Right lung (tissue), 10 donors: ENCODE data around the gene PHLPP1. TPM values are rescaled to one million over a fixed set of nuclear protein-coding genes. Genes with fewer than 3 reads are reported as not detected.
"Not testable (repeated sequence)": the region's sequence is repeated elsewhere in the genome, so short reads cannot be mapped to it uniquely, and the experiment has no call there.

Source experiments
- DNase-seq, 2 donors: peaks; one replicate each; pipeline ENCODE4 v3.0.0-alpha.2; 2013
- long read RNA-seq, 8 donors: transcript quantifications; one replicate each; lab custom pipeline, GENCODE V29; 2026
- polyA plus RNA-seq, 5 donors: library from polyadenylated mRNA; unstranded; fragments of 120-200 nt; gene quantifications; one replicate each; pipeline versions ENCODE4 v1.2.1 to v1.2.3, GENCODE V29; 2013; ENCODE audit warnings: inconsistent platforms in 1 of 5, low replicate concordance in 1 of 5; ENCODE audit not compliant: insufficient read length in 5 of 5, insufficient read depth in 1 of 5

Gene PHLPP1
- 10 to 100 TPM in 1 of 5 donors, 1 to 10 TPM in 4; 6.5 to 10.0 (median 9.1) TPM for polyA plus RNA-seq
- long read RNA-seq, donor 1, full-length matches to known transcripts = 4 of 4 reads
- long read RNA-seq, donor 1, partial matches to known transcripts = 0 of 4 reads
- long read RNA-seq, donor 1, other reads (novel, unspliced or antisense) = 0 of 4 reads
- long read RNA-seq, donor 2 = 0 reads
- long read RNA-seq, donor 3 = 0 reads
- long read RNA-seq, donor 4 = 0 reads
- long read RNA-seq, donor 5, full-length matches to known transcripts = 1 of 1 reads
- long read RNA-seq, donor 5, partial matches to known transcripts = 0 of 1 reads
- long read RNA-seq, donor 5, other reads (novel, unspliced or antisense) = 0 of 1 reads
- long read RNA-seq, donor 6, full-length matches to known transcripts = 1 of 1 reads
- long read RNA-seq, donor 6, partial matches to known transcripts = 0 of 1 reads
- long read RNA-seq, donor 6, other reads (novel, unspliced or antisense) = 0 of 1 reads
- long read RNA-seq, donor 7, full-length matches to known transcripts = 2 of 2 reads
- long read RNA-seq, donor 7, partial matches to known transcripts = 0 of 2 reads
- long read RNA-seq, donor 7, other reads (novel, unspliced or antisense) = 0 of 2 reads
- long read RNA-seq, donor 8 = 0 reads

- DNase-seq = no peak
These were observed at the start of gene PHLPP1 for GRCh38 chr18:62715436-62715758. PHLPP1 (plus strand) TSS chr18:62715541; CDS start chr18:62715684, 143 bp downstream.

DNA sequence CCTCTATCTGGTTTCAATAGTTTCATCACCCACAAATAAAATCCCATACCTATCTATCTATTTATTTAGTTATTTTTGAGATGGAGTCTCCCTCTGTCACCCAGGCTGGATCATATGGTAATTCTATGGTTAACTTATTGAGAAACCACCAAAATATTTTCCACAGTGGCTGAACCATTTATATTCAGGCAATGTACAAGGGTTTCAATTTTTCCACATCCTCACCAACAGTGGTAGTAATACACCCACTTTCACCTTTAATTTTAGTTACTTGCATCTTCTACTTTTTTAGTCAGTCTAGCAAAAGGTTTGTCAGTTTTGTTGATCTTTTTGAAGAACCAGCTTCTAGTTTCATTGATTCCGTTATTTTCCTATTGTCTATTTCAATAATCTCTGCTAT, 46.1 kb upstream of the PHLPP1 start:
- DNase-seq = no peak

- no peak for DNase-seq
These were observed 44.8 kb upstream of the PHLPP1 start for GRCh38 chr18:62670573-62670972.

GRCh38 chr18:62672600-62672999, 42.7 kb upstream of the PHLPP1 start:
- no peak for DNase-seq

GRCh38 chr18:62678847-62679485, 36.4 kb upstream of the PHLPP1 start:
- no peak for DNase-seq

DNA sequence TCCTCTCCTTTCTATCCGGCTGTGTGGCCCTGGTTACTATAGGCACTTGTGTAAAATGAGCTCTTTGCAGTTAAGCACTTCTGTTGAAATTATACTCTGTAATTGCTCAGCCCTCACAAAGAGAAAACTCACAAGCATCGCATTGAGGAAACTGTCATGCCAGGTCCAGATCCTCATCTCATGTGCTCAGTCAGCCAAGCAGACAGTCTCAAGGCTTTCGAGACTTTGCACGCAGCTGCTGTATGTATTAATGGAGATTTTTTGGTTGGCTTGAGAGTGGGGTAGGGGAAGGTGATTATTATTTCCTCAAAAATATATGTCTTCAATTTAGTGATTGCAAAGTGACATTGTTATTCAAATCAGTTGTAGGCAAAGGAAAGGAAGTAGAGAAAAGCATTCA, 33.0 kb upstream of the PHLPP1 start:
- no peak for DNase-seq

DNA sequence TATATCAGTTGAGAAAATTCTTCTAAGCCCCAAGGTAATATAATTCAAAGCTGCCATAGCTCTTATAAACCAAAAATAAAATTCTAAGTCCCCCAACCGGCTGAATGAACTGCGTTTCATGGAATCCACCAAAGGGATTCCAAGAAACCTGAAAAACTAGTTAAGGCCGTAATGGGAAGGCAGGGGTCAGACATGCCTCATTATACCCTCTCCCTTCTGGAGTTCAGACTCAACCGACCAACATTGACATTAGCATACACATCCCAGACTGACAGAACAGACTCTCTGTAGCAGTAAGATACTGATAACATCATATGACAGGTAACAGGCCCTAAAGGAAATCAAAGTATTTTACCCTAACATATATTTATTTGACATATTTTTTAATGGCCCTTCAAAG, 31.4 kb upstream of the PHLPP1 start:
- no peak for DNase-seq

- DNase-seq = no peak
These were observed 26.5 kb upstream of the PHLPP1 start for GRCh38 chr18:62688743-62689317.

- DNase-seq = no peak
These were observed 25.0 kb upstream of the PHLPP1 start for GRCh38 chr18:62690236-62690815.

DNA sequence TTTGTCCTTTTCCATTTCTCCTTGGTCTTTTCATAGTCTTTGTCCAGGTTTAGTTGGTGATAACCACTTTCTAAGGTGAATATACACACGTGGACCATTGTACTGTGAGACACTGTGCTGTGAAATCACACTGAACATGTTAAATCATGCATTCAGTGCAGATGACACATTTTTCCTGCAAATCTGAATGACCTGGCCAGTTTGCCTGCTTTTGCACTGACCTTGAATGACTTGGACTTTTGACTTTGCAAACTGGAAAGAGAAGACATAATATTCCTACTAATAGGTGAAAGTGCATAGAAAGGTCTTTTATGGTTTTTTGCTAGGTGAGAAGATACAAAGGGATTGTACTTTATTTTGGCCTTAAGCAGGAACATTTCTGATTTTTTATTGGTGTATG, 21.7 kb upstream of the PHLPP1 start:
- DNase-seq = no peak

GRCh38 chr18:62697636-62698035, 17.7 kb upstream of the PHLPP1 start:
- no peak for DNase-seq

GRCh38 chr18:62702259-62702658, 13.1 kb upstream of the PHLPP1 start:
- no peak for DNase-seq

DNA sequence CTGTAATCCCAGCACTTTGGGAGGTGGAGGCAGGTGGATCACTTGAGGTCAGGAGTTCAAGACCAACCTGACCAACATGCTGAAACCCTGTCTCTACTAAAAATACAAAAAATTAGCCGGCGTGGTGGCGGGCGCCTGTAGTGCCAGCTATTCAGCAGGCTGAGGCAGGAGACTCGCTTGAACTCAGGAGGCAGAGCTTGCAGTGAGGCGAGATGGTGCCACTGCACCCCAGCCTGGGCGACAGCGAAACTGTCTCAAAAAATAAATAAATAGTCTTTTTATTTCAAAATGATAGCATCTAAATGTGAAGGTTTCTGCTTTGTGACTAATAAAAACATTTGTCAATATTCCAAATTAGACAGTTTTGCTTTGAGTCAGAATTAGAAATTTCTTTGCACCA, 8.5 kb upstream of the PHLPP1 start:
- DNase-seq = not testable (repeated sequence)

- not testable (repeated sequence) for DNase-seq
These were observed 5.4 kb upstream of the PHLPP1 start for GRCh38 chr18:62709908-62710307.

GRCh38 chr18:62710417-62710816, 4.9 kb upstream of the PHLPP1 start:
- DNase-seq = no peak

DNA sequence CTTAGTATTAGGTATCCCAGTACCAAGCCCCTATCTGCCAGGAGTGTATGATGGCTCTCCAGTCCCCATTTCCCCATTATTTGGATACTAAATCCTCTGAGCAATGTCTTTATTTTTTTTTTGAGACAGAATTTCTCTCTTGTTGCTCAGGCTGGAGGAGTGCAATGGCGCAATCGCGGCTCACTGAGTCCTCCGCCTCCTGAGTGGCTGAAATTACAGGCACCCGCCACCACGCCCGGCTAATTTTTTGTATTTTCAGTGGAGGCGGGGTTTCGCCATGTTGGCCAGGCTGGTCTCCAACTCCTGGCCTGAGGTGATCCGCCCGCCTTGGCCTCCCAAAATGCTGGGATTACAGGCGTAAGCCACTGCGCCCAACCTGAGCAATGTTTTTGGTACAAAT, 3.6 kb upstream of the PHLPP1 start:
- no peak for DNase-seq

GRCh38 chr18:62713651-62714247, 1.6 kb upstream of the PHLPP1 start:
- DNase-seq = no peak

GRCh38 chr18:62714671-62715435, 488 bp upstream of the PHLPP1 start:
- peak; percentile 100 for DNase-seq

DNA sequence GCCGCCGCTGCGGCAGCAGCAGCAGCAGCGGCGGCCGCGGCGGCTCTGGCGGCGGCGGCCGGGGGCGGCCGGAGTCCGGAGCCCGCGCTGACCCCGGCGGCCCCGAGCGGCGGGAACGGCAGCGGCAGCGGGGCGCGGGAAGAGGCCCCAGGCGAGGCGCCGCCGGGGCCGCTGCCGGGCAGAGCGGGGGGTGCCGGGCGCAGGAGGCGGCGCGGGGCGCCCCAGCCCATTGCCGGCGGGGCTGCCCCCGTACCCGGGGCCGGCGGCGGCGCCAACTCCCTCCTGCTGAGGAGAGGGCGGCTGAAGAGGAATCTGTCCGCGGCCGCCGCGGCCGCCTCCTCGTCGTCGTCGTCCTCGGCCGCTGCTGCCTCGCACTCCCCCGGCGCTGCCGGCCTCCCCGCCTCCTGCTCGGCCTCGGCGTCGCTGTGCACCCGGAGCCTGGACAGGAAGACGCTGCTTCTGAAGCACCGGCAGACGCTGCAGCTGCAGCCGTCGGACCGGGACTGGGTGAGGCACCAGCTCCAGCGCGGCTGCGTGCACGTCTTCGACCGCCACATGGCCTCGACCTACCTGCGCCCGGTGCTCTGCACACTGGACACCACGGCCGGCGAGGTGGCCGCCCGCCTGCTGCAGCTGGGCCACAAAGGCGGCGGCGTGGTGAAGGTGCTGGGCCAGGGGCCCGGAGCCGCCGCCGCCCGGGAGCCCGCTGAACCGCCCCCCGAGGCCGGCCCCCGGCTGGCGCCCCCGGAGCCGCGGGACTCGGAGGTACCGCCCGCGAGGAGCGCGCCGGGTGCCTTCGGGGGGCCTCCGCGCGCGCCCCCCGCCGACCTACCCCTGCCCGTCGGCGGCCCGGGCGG, 646 bp downstream of the PHLPP1 start:
- peak; percentile 50 to 62 for DNase-seq

DNA sequence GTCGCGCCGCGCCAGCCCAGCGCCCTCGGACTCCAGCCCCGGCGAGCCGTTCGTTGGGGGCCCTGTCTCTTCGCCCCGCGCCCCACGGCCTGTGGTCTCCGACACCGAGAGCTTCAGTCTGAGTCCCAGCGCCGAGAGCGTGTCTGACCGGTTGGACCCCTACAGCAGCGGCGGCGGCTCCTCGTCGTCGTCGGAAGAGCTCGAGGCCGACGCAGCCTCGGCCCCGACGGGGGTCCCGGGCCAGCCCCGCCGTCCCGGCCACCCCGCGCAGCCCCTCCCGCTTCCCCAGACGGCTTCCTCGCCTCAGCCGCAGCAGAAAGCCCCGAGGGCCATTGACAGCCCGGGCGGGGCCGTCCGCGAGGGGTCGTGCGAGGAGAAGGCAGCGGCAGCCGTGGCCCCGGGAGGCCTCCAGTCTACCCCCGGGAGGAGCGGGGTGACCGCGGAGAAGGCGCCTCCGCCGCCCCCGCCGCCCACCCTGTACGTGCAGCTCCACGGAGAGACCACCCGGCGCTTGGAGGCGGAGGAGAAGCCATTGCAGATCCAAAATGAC, 1.4 kb downstream of the PHLPP1 start:
- DNase-seq = peak in 1 of 2 donors; percentile 34
